MM.1S (cell line): ENCODE data around the gene TMCO6.
"Not testable (repeated sequence)": the region's sequence is repeated elsewhere in the genome, so short reads cannot be mapped to it uniquely, and the experiment has no call there.

Experiments used
- CTCF ChIP-seq: fragments of 300-600 bp; sonication (generic); IDR thresholded peaks from 2 replicates; pipeline ENCODE4 v1.5.1; 2016; ENCODE audit warnings: antibody characterized with exemption, low read length, mixed read lengths
- EZH2 ChIP-seq: fragments of 300-600 bp; sonication (generic); optimal IDR thresholded peaks from 2 replicates; pipeline ENCODE3; 2017; ENCODE audit warnings: low read depth, mild to moderate bottlenecking, antibody characterized with exemption, low read length, mixed read lengths
- EZH2phosphoT487 ChIP-seq: fragments of 300-600 bp; sonication (generic); IDR thresholded peaks from 2 replicates; pipeline ENCODE4 v1.6.1; 2018; ENCODE audit warnings: antibody characterized with exemption, low read length

- TF ChIP-seq CTCF, EZH2phosphoT487, EZH2: not testable (repeated sequence)
Observed at GRCh38 chr5:140660371-140660770, 21.1 kb downstream of the TMCO6 start.
